KOPT-K1 (cell line): Measurements from ENCODE around the gene UBE2N.

Experiments
- H3K27ac ChIP-seq: fragments of 200-600 bp; sonication (generic); 2 replicates; pipeline ENCODE4 v1.5.1; 2016; ENCODE audit warnings: antibody characterized with exemption, mild to moderate bottlenecking, low read depth, low read length; ENCODE audit not compliant: poor library complexity, severe bottlenecking
- H3K36me3 ChIP-seq: fragments of 200-600 bp; sonication (generic); 2 replicates; pipeline ENCODE4 v1.5.1; 2017; ENCODE audit warnings: antibody characterized with exemption, mild to moderate bottlenecking, low read length, moderate library complexity; ENCODE audit not compliant: insufficient read depth
- H3K9me3 ChIP-seq: fragments of 200-600 bp; sonication (generic); 2 replicates; pipeline ENCODE4 v1.5.1; 2017; ENCODE audit warnings: antibody characterized with exemption, low read length, mild to moderate bottlenecking; ENCODE audit not compliant: insufficient read depth, poor library complexity, severe bottlenecking

The UBE2N gene

GRCh38 chr12:93366422-93366821, 75.3 kb downstream of the UBE2N start:
- H3K9me3 ChIP-seq, result no peaks in the 10 kb centered on the region
- H3K36me3 ChIP-seq, result no peaks in the 10 kb centered on the region
- H3K27ac ChIP-seq, result peak overlapping the region; percentile 5

- Histone ChIP-seq H3K9me3 (no peaks in the 10 kb centered on the region), H3K36me3 (no peaks in the 10 kb centered on the region), H3K27ac (peak overlapping the region; percentile 29)
Measured at GRCh38 chr12:93365616-93366405, 75.9 kb downstream of the UBE2N start.

- Histone ChIP-seq H3K27ac (peak overlapping the region; percentile 60), H3K9me3 (no peaks in the 10 kb centered on the region), H3K36me3 (no peaks in the 10 kb centered on the region)
Measured at GRCh38 chr12:93363841-93364297, 77.9 kb downstream of the UBE2N start.

GRCh38 chr12:93361151-93361919, 80.4 kb downstream of the UBE2N start:
- Histone ChIP-seq H3K36me3 (no peaks in the 10 kb centered on the region), H3K9me3 (no peaks in the 10 kb centered on the region), H3K27ac (peak overlapping the region; percentile 14)

GRCh38 chr12:93360688-93361087, 81.1 kb downstream of the UBE2N start:
- no peak overlapping the region for H3K27ac ChIP-seq
- no peaks in the 10 kb centered on the region for H3K9me3 ChIP-seq

GRCh38 chr12:93358821-93359220, 82.9 kb downstream of the UBE2N start:
- no peaks in the 10 kb centered on the region for H3K36me3 ChIP-seq
- no peaks in the 10 kb centered on the region for H3K9me3 ChIP-seq
- no peak overlapping the region for H3K27ac ChIP-seq

More at GRCh38 chr12:93360688-93361087, 81.1 kb downstream of the UBE2N start:
- H3K36me3 ChIP-seq, result no peaks in the 10 kb centered on the region

GRCh38 chr12:93358058-93358457, 83.7 kb downstream of the UBE2N start:
- no peaks in the 10 kb centered on the region for H3K36me3 ChIP-seq
- H3K27ac ChIP-seq, result no peak overlapping the region
- H3K9me3 ChIP-seq, result no peaks in the 10 kb centered on the region

- Histone ChIP-seq H3K9me3 (no peaks in the 10 kb centered on the region), H3K27ac (no peak overlapping the region), H3K36me3 (no peaks in the 10 kb centered on the region)
Measured at GRCh38 chr12:93356214-93356613, 85.5 kb downstream of the UBE2N start.
